Thyroid gland (tissue), 4 donors: ENCODE results near the gene CNRIP1.

Experiments used
- CTCF ChIP-seq, 6 experiments: fragments of 200-600 bp in 3 of 6; fragments of 450-650 bp in 3 of 6; sonication (generic) in 3 of 6; IDR thresholded peaks; one replicate each; pipeline ENCODE4 v1.5.1; 2016 to 2019; ENCODE audit warnings: antibody characterized with exemption in 6 of 6, mild to moderate bottlenecking in 2 of 6, inconsistent platforms in 1 of 6, moderate library complexity in 1 of 6
- POLR2A ChIP-seq, 2 donors: fragments of 450-650 bp; IDR thresholded peaks; one replicate each; pipeline ENCODE4 v1.6.1; 2017; ENCODE audit warnings: antibody characterized with exemption in 2 of 2, mild to moderate bottlenecking in 2 of 2, moderate library complexity in 1 of 2

- TF ChIP-seq CTCF (IDR thresholded peaks at IDR 0.05) (no peak), POLR2A (IDR thresholded peaks at IDR 0.05) (no peak)
These were observed 10.9 kb upstream of the CNRIP1 start for GRCh38 chr2:68330691-68331090.
